ENCODE measurements around the gene NHERF2. TPM values are rescaled to one million over a fixed set of nuclear protein-coding genes. Genes with fewer than 3 reads are reported as not detected.

The NHERF2 gene
- polyA plus RNA-seq, 3 donors from 2014 or later: 0.54 to 1.4 TPM; not detected in 1

GRCh38 chr16:2053897-2054296 is 27.2 kb downstream of the NHERF2 start:
- Mint-ChIP-seq H3K9me3 (no peaks in the 10 kb centered on the region), H3K4me1 (peaks cover 6% of the 10 kb centered on the region in 2 donors), H3K36me3 (peaks cover 0 to 11% (median 0%) of the 10 kb centered on the region in 3 donors), H3K4me3 (no peak overlapping the region), H3K27ac (no peak overlapping the region), H3K27me3 (ENCODE audit: low read depth in 3 of 3) (peaks cover 0 to 3% (median 0%) of the 10 kb centered on the region in 3 donors)
- DNase-seq: no peak

- Mint-ChIP-seq H3K36me3 (peaks cover 0 to 11% (median 0%) of the 10 kb centered on the region in 3 donors), H3K27ac (no peak overlapping the region), H3K4me1 (peaks cover 2 to 4% of the 10 kb centered on the region in 2 donors), H3K27me3 (ENCODE audit: low read depth in 3 of 3) (peaks cover 0 to 3% (median 0%) of the 10 kb centered on the region in 3 donors), H3K4me3 (no peak overlapping the region), H3K9me3 (no peaks in the 10 kb centered on the region)
- no peak for DNase-seq
Observed at GRCh38 chr16:2054543-2055245, 28.0 kb downstream of the NHERF2 start.

- peaks cover 0 to 3% (median 0%) of the 10 kb centered on the region in 3 donors for H3K27me3 Mint-ChIP-seq (ENCODE audit: low read depth in 3 of 3)
- H3K36me3 Mint-ChIP-seq: peaks cover 0 to 11% (median 0%) of the 10 kb centered on the region in 3 donors
- no peaks in the 10 kb centered on the region for H3K9me3 Mint-ChIP-seq
- peak overlapping the region in 1 of 6 donors; percentile 56 for H3K27ac Mint-ChIP-seq
- no peak overlapping the region for H3K4me3 Mint-ChIP-seq
- H3K4me1 Mint-ChIP-seq: peaks cover 2 to 4% of the 10 kb centered on the region in 2 donors
- no peak for DNase-seq
Observed at GRCh38 chr16:2056077-2056476, 29.4 kb downstream of the NHERF2 start.

- peaks cover 0 to 3% (median 0%) of the 10 kb centered on the region in 3 donors for H3K27me3 Mint-ChIP-seq (ENCODE audit: low read depth in 3 of 3)
- H3K36me3 Mint-ChIP-seq: peaks cover 0 to 6% (median 0%) of the 10 kb centered on the region in 3 donors
- no peaks in the 10 kb centered on the region for H3K9me3 Mint-ChIP-seq
- no peak for DNase-seq
- no peak overlapping the region for H3K27ac Mint-ChIP-seq
- H3K4me3 Mint-ChIP-seq: no peak overlapping the region
- peaks cover 0 to 4% of the 10 kb centered on the region in 2 donors for H3K4me1 Mint-ChIP-seq
Observed at GRCh38 chr16:2056681-2057407, 30.1 kb downstream of the NHERF2 start.

- Mint-ChIP-seq H3K36me3 (peaks cover 0 to 6% (median 0%) of the 10 kb centered on the region in 3 donors), H3K4me3 (no peak overlapping the region), H3K9me3 (no peaks in the 10 kb centered on the region), H3K27ac (no peak overlapping the region), H3K27me3 (ENCODE audit: low read depth in 3 of 3) (peaks cover 0 to 3% (median 0%) of the 10 kb centered on the region in 3 donors), H3K4me1 (peaks cover 0 to 4% of the 10 kb centered on the region in 2 donors)
- no peak for DNase-seq
Observed at GRCh38 chr16:2057438-2057837, 30.7 kb downstream of the NHERF2 start.

GRCh38 chr16:2058420-2058819 is 31.7 kb downstream of the NHERF2 start:
- peaks cover 0 to 6% (median 0%) of the 10 kb centered on the region in 3 donors for H3K36me3 Mint-ChIP-seq
- peak overlapping the region in 2 of 6 donors; percentile 41 to 62 for H3K27ac Mint-ChIP-seq
- H3K4me1 Mint-ChIP-seq: peaks cover 0 to 4% of the 10 kb centered on the region in 2 donors
- DNase-seq: no peak
- peaks cover 0 to 2% (median 0%) of the 10 kb centered on the region in 3 donors for H3K27me3 Mint-ChIP-seq (ENCODE audit: low read depth in 3 of 3)
- no peak overlapping the region for H3K4me3 Mint-ChIP-seq
- no peaks in the 10 kb centered on the region for H3K9me3 Mint-ChIP-seq

GRCh38 chr16:2058872-2059271 is 32.2 kb downstream of the NHERF2 start:
- Mint-ChIP-seq H3K27ac (no peak overlapping the region), H3K9me3 (no peaks in the 10 kb centered on the region), H3K4me1 (peaks cover 0 to 4% of the 10 kb centered on the region in 2 donors), H3K36me3 (peaks cover 0 to 2% (median 0%) of the 10 kb centered on the region in 3 donors), H3K27me3 (ENCODE audit: low read depth in 3 of 3) (peaks cover 0 to 3% (median 2%) of the 10 kb centered on the region in 3 donors), H3K4me3 (no peak overlapping the region)
- DNase-seq: no peak

- H3K4me1 Mint-ChIP-seq: peaks cover 3 to 6% of the 10 kb centered on the region in 2 donors
- peaks cover 0 to 8% (median 6%) of the 10 kb centered on the region in 3 donors for H3K27me3 Mint-ChIP-seq (ENCODE audit: low read depth in 3 of 3)
- no peak overlapping the region for H3K4me3 Mint-ChIP-seq
- no peak for DNase-seq
- no peak overlapping the region for H3K27ac Mint-ChIP-seq
- no peaks in the 10 kb centered on the region for H3K9me3 Mint-ChIP-seq
- H3K36me3 Mint-ChIP-seq: peaks cover 0 to 2% (median 0%) of the 10 kb centered on the region in 3 donors
Observed at GRCh38 chr16:2060346-2060745, 33.6 kb downstream of the NHERF2 start.

- Mint-ChIP-seq H3K9me3 (no peaks in the 10 kb centered on the region), H3K27me3 (ENCODE audit: low read depth in 3 of 3) (peaks cover 0 to 8% (median 7%) of the 10 kb centered on the region in 3 donors), H3K4me3 (no peak overlapping the region), H3K4me1 (peaks cover 10 to 13% of the 10 kb centered on the region in 2 donors), H3K36me3 (peaks cover 0 to 2% (median 1%) of the 10 kb centered on the region in 3 donors), H3K27ac (no peak overlapping the region)
- DNase-seq: no peak
Observed at GRCh38 chr16:2061023-2061422, 34.3 kb downstream of the NHERF2 start.

- no peak overlapping the region for H3K27ac Mint-ChIP-seq
- no peak overlapping the region for H3K4me3 Mint-ChIP-seq
- H3K4me1 Mint-ChIP-seq: peaks cover 12 to 16% of the 10 kb centered on the region in 2 donors
- no peaks in the 10 kb centered on the region for H3K9me3 Mint-ChIP-seq
- peaks cover 0 to 4% (median 2%) of the 10 kb centered on the region in 3 donors for H3K36me3 Mint-ChIP-seq
- peaks cover 0 to 8% (median 7%) of the 10 kb centered on the region in 3 donors for H3K27me3 Mint-ChIP-seq (ENCODE audit: low read depth in 3 of 3)
- DNase-seq: no peak
Observed at GRCh38 chr16:2061526-2061925, 34.8 kb downstream of the NHERF2 start.

- Mint-ChIP-seq H3K27me3 (ENCODE audit: low read depth in 3 of 3) (peaks cover 2 to 8% (median 7%) of the 10 kb centered on the region in 3 donors), H3K9me3 (no peaks in the 10 kb centered on the region), H3K27ac (no peak overlapping the region), H3K4me1 (peaks cover 12 to 16% of the 10 kb centered on the region in 2 donors), H3K4me3 (no peak overlapping the region), H3K36me3 (peaks cover 0 to 9% (median 4%) of the 10 kb centered on the region in 3 donors)
- DNase-seq: no peak
Observed at GRCh38 chr16:2062801-2063200, 36.1 kb downstream of the NHERF2 start.

- Mint-ChIP-seq H3K4me3 (no peak overlapping the region), H3K27ac (no peak overlapping the region), H3K27me3 (ENCODE audit: low read depth in 3 of 3) (peaks cover 2 to 8% (median 7%) of the 10 kb centered on the region in 3 donors), H3K4me1 (peaks cover 12% of the 10 kb centered on the region in 2 donors), H3K9me3 (no peaks in the 10 kb centered on the region), H3K36me3 (peaks cover 4 to 10% (median 4%) of the 10 kb centered on the region in 3 donors)
- no peak for DNase-seq
Observed at GRCh38 chr16:2063861-2064260, 37.2 kb downstream of the NHERF2 start.

- Mint-ChIP-seq H3K36me3 (peaks cover 4 to 10% (median 4%) of the 10 kb centered on the region in 3 donors), H3K27ac (no peak overlapping the region), H3K4me3 (no peak overlapping the region), H3K9me3 (no peaks in the 10 kb centered on the region), H3K4me1 (peaks cover 12% of the 10 kb centered on the region in 2 donors), H3K27me3 (ENCODE audit: low read depth in 3 of 3) (peaks cover 2 to 8% (median 7%) of the 10 kb centered on the region in 3 donors)
- no peak for DNase-seq
Observed at GRCh38 chr16:2064368-2064945, 37.8 kb downstream of the NHERF2 start.
